Fibroblast of lung (primary cell): ENCODE measurements around the gene UQCRQ. TPM values are rescaled to one million over a fixed set of nuclear protein-coding genes. Genes with fewer than 3 reads are reported as not detected.

Experiments used
- DNase-seq, 2 donors: peaks; one replicate each; pipeline versions ENCODE4 v3.0.0 to v3.0.0-alpha.2; 2010; ENCODE audit warnings: low read depth in 2 of 2
- H2AFZ ChIP-seq: 2 replicates; pipeline ENCODE4 v1.5.1; 2012; ENCODE audit warnings: low read length, control low read depth, inconsistent platforms
- H3K27ac ChIP-seq: 2 replicates; pipeline ENCODE4 v1.5.1; 2011; ENCODE audit warnings: low read length, control low read depth; ENCODE audit not compliant: insufficient read depth
- H3K27me3 ChIP-seq: 2 replicates; pipeline ENCODE4 v1.5.1; 2011; ENCODE audit warnings: mild to moderate bottlenecking, low read length; ENCODE audit not compliant: control insufficient read depth, insufficient read depth
- H3K36me3 ChIP-seq: 2 replicates; pipeline ENCODE4 v1.5.1; 2011; ENCODE audit warnings: low read length; ENCODE audit not compliant: control insufficient read depth, insufficient read depth
- H3K4me1 ChIP-seq: 2 replicates; pipeline ENCODE4 v1.5.1; 2011; ENCODE audit warnings: low read length; ENCODE audit not compliant: control insufficient read depth, insufficient read depth; ENCODE audit errors: extremely low read depth
- H3K4me2 ChIP-seq: 2 replicates; pipeline ENCODE4 v1.5.1; 2011; ENCODE audit warnings: low read length, control low read depth; ENCODE audit not compliant: insufficient read depth; ENCODE audit errors: extremely low read depth
- H3K4me3 ChIP-seq, 4 experiments: fragments of 200-600 bp in 1 of 4; sonication (generic) in 1 of 4; replicated peaks in 1 of 4; 2 replicates each; pipeline ENCODE4 v1.5.1; 2011 to 2016; ENCODE audit warnings: low read length in 4 of 4, low read depth in 3 of 4, mild to moderate bottlenecking in 3 of 4, control low read depth in 2 of 4, inconsistent platforms in 1 of 4, mixed read lengths in 1 of 4; ENCODE audit not compliant: insufficient read depth in 1 of 4; ENCODE audit errors: control extremely low read depth in 1 of 4
- H3K79me2 ChIP-seq: 2 replicates; pipeline ENCODE4 v1.5.1; 2012; ENCODE audit warnings: mild to moderate bottlenecking, low read length, inconsistent platforms; ENCODE audit not compliant: control insufficient read depth, insufficient read depth
- H3K9ac ChIP-seq: 2 replicates; pipeline ENCODE4 v1.5.1; 2011; ENCODE audit warnings: mild to moderate bottlenecking, low read length, control low read depth; ENCODE audit not compliant: insufficient read depth
- H3K9me3 ChIP-seq: 2 replicates; pipeline ENCODE4 v1.5.1; 2012; ENCODE audit warnings: low read depth, low read length; ENCODE audit not compliant: control insufficient read depth, insufficient read depth
- H4K20me1 ChIP-seq: 2 replicates; pipeline ENCODE4 v1.5.1; 2011; ENCODE audit warnings: low read length; ENCODE audit not compliant: control insufficient read depth, insufficient read depth; ENCODE audit errors: extremely low read depth
- EZH2 ChIP-seq: IDR thresholded peaks from 2 replicates; pipeline ENCODE4 v1.5.1; 2012; ENCODE audit warnings: low read length, control low read depth, mild to moderate bottlenecking; ENCODE audit errors: missing control alignments
- polyA minus RNA-seq: library from RNA; depleted of rRNA, polyadenylated mRNA; stranded (reverse); fragments of >200 nt; gene quantifications from 2 replicates; pipeline ENCODE4 v1.2.3, GENCODE V29; 2011; ENCODE audit warnings: low replicate concordance
- polyA plus RNA-seq, 2 donors: library from polyadenylated mRNA; depleted of rRNA in 1 of 2; stranded (reverse) in 1 of 2; unstranded in 1 of 2; fragments of >200 nt; gene quantifications; 2 replicates each; pipeline ENCODE4 v1.2.1, GENCODE V29; 2011 to 2012; ENCODE audit warnings: missing spikeins in 1 of 2
- total RNA-seq: library from RNA; depleted of rRNA; stranded (reverse); fragments of >200 nt; gene quantifications from 2 replicates; pipeline ENCODE4 v1.2.1, GENCODE V29; 2014
- TF ChIP-seq, protein P1 (sequence below), 2 donors: IDR thresholded peaks in 1 of 2; conservative IDR thresholded peaks in 1 of 2; 1 replicate in 1 of 2; 2 replicates in 1 of 2; pipeline ENCODE4 v1.5.1; 2011 to 2012; ENCODE audit warnings: low read length in 2 of 2, control low read depth in 1 of 2, inconsistent platforms in 1 of 2, low read depth in 1 of 2, mild to moderate bottlenecking in 1 of 2

The UQCRQ gene
- total RNA-seq (112 and 113 TPM in 2 replicates), polyA plus RNA-seq (157 and 200 TPM in 2 replicates), polyA minus RNA-seq (28.9 and 46.4 TPM in 2 replicates)
- 571 and 577 TPM in 2 replicates for polyA plus RNA-seq (2012)

DNA sequence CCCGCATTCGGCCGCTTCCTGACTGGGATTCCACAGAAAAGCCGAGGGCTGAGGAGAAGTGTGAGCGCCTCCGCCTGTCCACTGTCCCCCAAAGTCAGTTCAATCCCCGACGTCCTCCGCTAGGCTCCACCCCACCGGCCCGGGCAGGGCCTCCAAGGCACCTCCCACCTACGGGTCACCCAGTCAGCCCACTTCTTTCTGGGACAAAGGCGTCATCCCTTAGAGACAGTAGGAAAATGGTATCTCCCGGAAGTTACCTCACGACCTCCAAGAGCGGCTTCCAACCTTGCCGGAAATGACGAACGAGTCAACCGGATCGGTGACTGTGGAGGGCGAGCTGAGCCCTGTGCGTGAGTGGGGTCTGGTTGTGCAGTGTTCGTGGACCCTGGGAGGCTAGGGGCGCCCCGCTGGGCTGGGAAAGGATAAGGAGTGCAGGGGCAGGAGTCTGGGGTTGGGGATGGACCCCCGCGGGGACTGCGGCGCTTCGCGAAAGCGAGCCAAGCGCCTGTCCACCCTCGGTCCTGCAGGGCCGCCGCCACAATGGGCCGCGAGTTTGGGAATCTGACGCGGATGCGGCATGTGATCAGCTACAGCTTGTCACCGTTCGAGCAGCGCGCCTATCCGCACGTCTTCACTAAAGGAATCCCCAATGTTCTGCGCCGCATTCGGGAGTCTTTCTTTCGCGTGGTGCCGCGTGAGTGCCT, at the start of gene UQCRQ, which contains the start of gene GDF9:
TSS of gene UQCRQ (plus strand) at position 301 of the 704 bp plus-strand sequence. CDS start at position 541, 240 bp downstream.
TSS of gene GDF9 (minus strand) at position 128 of the 704 bp plus-strand sequence. CDS start 1,936 bp downstream, outside the sequence.
- no peaks in the 10 kb centered on the region for H4K20me1 ChIP-seq
- no peaks in the 10 kb centered on the region for H3K36me3 ChIP-seq
- H3K4me3 ChIP-seq = peak within 1 kb of the TSS; percentile 91 to 99 (median 94)
- H3K4me2 ChIP-seq = peak within 1 kb of the TSS; percentile 89
- H3K9me3 ChIP-seq = no peaks in the 10 kb centered on the region
- peaks cover 14% of the 10 kb centered on the region for H3K79me2 ChIP-seq
- no peak for TF ChIP-seq EZH2
- TF ChIP-seq, protein P1, sequence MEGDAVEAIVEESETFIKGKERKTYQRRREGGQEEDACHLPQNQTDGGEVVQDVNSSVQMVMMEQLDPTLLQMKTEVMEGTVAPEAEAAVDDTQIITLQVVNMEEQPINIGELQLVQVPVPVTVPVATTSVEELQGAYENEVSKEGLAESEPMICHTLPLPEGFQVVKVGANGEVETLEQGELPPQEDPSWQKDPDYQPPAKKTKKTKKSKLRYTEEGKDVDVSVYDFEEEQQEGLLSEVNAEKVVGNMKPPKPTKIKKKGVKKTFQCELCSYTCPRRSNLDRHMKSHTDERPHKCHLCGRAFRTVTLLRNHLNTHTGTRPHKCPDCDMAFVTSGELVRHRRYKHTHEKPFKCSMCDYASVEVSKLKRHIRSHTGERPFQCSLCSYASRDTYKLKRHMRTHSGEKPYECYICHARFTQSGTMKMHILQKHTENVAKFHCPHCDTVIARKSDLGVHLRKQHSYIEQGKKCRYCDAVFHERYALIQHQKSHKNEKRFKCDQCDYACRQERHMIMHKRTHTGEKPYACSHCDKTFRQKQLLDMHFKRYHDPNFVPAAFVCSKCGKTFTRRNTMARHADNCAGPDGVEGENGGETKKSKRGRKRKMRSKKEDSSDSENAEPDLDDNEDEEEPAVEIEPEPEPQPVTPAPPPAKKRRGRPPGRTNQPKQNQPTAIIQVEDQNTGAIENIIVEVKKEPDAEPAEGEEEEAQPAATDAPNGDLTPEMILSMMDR (conservative IDR thresholded peaks at IDR 0.05 in 1 of 2, IDR thresholded peaks at IDR 0.05 in 1 of 2; ENCODE audit: low read depth in 1 of 2, low read length in 2 of 2) = peak in 1 of 2 donors; percentile 31
- peak within 1 kb of the TSS; percentile 97 for H3K9ac ChIP-seq
- peak within 1 kb of the TSS; percentile 71 for H2AFZ ChIP-seq
- DNase-seq = peak; percentile 100
- no peaks in the 10 kb centered on the region for H3K27me3 ChIP-seq
- H3K27ac ChIP-seq = peak within 1 kb of the TSS; percentile 99
- peaks cover 3% of the 10 kb centered on the region for H3K4me1 ChIP-seq

DNA sequence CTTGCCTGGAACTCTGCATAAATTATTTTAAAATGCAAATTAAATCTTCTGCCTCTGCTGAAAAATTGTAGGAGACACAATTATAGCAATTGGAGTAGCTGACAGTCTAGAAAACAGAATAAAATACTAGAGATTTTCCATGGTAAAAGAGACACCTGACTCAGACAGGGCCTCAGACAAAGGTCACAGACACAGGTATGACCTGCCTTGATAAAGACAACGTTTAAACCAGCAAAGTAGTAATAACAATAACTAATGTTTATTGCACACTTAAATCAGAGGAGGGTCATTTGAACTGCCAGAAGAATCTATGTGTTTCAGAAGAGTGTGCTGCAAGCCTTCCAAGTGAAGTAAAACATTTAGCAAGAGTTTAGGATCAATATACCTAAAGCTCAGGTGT, 49.4 kb upstream of the UQCRQ start:
- no peak for TF ChIP-seq EZH2
- TF ChIP-seq, protein P1 (conservative IDR thresholded peaks at IDR 0.05 in 1 of 2, IDR thresholded peaks at IDR 0.05 in 1 of 2; ENCODE audit: low read depth in 1 of 2, low read length in 2 of 2) = no peak
- no peak overlapping the region for H3K4me3 ChIP-seq
- H3K4me1 ChIP-seq = peaks cover 2% of the 10 kb centered on the region
- H3K27ac ChIP-seq = no peak overlapping the region
- H3K9ac ChIP-seq = no peak overlapping the region
- peaks cover 16% of the 10 kb centered on the region for H3K27me3 ChIP-seq
- no peak overlapping the region for H2AFZ ChIP-seq
- H3K79me2 ChIP-seq = no peaks in the 10 kb centered on the region
- no peaks in the 10 kb centered on the region for H3K36me3 ChIP-seq
- no peaks in the 10 kb centered on the region for H4K20me1 ChIP-seq
- DNase-seq = no peak
- H3K4me2 ChIP-seq = no peak overlapping the region
- H3K9me3 ChIP-seq = no peaks in the 10 kb centered on the region

DNA sequence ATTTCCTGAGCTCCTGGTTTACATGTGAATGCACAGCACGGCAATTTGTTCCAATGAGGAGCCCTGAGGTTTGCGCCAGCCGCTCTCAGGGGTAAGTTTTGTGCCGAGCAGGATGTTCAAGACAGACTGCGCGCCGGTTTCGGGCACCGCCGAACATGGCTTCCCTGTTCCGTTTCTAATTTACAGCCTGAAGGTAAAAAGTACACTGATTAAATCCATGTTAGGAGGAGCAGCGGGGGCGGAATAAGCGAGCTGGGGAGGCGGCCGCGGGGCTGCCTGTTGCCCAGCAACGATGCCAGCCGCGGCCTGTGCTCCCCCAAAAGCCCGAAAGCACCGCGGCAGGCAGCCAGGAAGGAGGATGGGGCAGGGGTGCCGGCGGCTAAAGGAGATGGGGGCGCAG, 47.0 kb upstream of the UQCRQ start:
- no peak overlapping the region for H3K4me2 ChIP-seq
- H3K9ac ChIP-seq = no peak overlapping the region
- H3K27me3 ChIP-seq = no peaks in the 10 kb centered on the region
- H3K27ac ChIP-seq = no peak overlapping the region
- H2AFZ ChIP-seq = no peak overlapping the region
- H3K36me3 ChIP-seq = no peaks in the 10 kb centered on the region
- peaks cover 2% of the 10 kb centered on the region for H3K4me1 ChIP-seq
- DNase-seq = no peak
- no peaks in the 10 kb centered on the region for H3K9me3 ChIP-seq
- H3K4me3 ChIP-seq = no peak overlapping the region
- TF ChIP-seq, protein P1 (conservative IDR thresholded peaks at IDR 0.05 in 1 of 2, IDR thresholded peaks at IDR 0.05 in 1 of 2; ENCODE audit: low read depth in 1 of 2, low read length in 2 of 2) = no peak
- TF ChIP-seq EZH2 = no peak
- no peaks in the 10 kb centered on the region for H3K79me2 ChIP-seq
- H4K20me1 ChIP-seq = no peaks in the 10 kb centered on the region
